Keratinocyte (primary cell): ENCODE data around the gene ZNF346. TPM values are rescaled to one million over a fixed set of nuclear protein-coding genes. Genes with fewer than 3 reads are reported as not detected.

ENCODE experiments used
- DNase-seq: peaks from one replicate; pipeline ENCODE4 v3.0.0-alpha.2; 2011; ENCODE audit warnings: low read depth, missing footprints, low spot score
- FAIRE-seq: peaks from 2 replicates; lab custom pipeline; 2011; peaks lifted over from hg19 to GRCh38; lab: Jason Lieb, UNC
- H2AFZ ChIP-seq: 2 replicates; pipeline ENCODE4 v1.6.0; 2012; ENCODE audit warnings: low read length, control low read depth, inconsistent platforms; ENCODE audit not compliant: control insufficient read depth
- H3K27ac ChIP-seq: 2 replicates; pipeline ENCODE4 v1.5.1; 2011; ENCODE audit warnings: low read length; ENCODE audit not compliant: control insufficient read depth, insufficient read depth
- H3K27me3 ChIP-seq: 3 replicates; pipeline ENCODE4 v1.6.0; 2011; ENCODE audit warnings: low read length; ENCODE audit not compliant: control insufficient read depth, insufficient read depth; ENCODE audit errors: extremely low read depth
- H3K36me3 ChIP-seq, 2 experiments: 2 replicates in 1 of 2; 3 replicates in 1 of 2; pipeline ENCODE4 v1.5.1; 2011; ENCODE audit warnings: low read length in 2 of 2, mild to moderate bottlenecking in 1 of 2; ENCODE audit not compliant: control insufficient read depth in 2 of 2, insufficient read depth in 2 of 2; ENCODE audit errors: extremely low read depth in 1 of 2
- H3K4me1 ChIP-seq: 3 replicates; pipeline ENCODE4 v1.5.1; 2011; ENCODE audit warnings: low read length; ENCODE audit not compliant: control insufficient read depth, insufficient read depth; ENCODE audit errors: extremely low read depth
- H3K4me2 ChIP-seq: 3 replicates; pipeline ENCODE4 v1.6.0; 2011; ENCODE audit warnings: low read depth, low read length; ENCODE audit not compliant: control insufficient read depth, insufficient read depth; ENCODE audit errors: extremely low read depth
- H3K4me3 ChIP-seq, 3 experiments: fragments of 200-600 bp in 1 of 3; sonication (generic) in 1 of 3; 2 replicates in 2 of 3; 3 replicates in 1 of 3; pipeline ENCODE4 v1.5.1; 2011 to 2016; ENCODE audit warnings: low read length in 3 of 3, mild to moderate bottlenecking in 3 of 3, control low read depth in 2 of 3, inconsistent platforms in 1 of 3, low read depth in 1 of 3, mixed read lengths in 1 of 3, mixed run types in 1 of 3, moderate library complexity in 1 of 3; ENCODE audit not compliant: control insufficient read depth in 2 of 3, insufficient read depth in 2 of 3; ENCODE audit errors: extremely low read depth in 1 of 3
- H3K79me2 ChIP-seq: 2 replicates; pipeline ENCODE4 v1.6.0; 2012; ENCODE audit warnings: low read length; ENCODE audit not compliant: control insufficient read depth, insufficient read depth
- H3K9ac ChIP-seq: 3 replicates; pipeline ENCODE4 v1.6.0; 2011; ENCODE audit warnings: low read length; ENCODE audit not compliant: control insufficient read depth, insufficient read depth; ENCODE audit errors: extremely low read depth
- H3K9me1 ChIP-seq: 3 replicates; pipeline ENCODE4 v1.6.0; 2011; ENCODE audit warnings: low read length; ENCODE audit not compliant: control insufficient read depth, insufficient read depth; ENCODE audit errors: extremely low read depth
- H3K9me3 ChIP-seq: 2 replicates; pipeline ENCODE4 v1.5.1; 2012; ENCODE audit warnings: low read depth, low read length; ENCODE audit not compliant: control insufficient read depth
- H4K20me1 ChIP-seq: 3 replicates; pipeline ENCODE4 v1.6.0; 2011; ENCODE audit warnings: low read length; ENCODE audit not compliant: control insufficient read depth, insufficient read depth; ENCODE audit errors: extremely low read depth
- EZH2 ChIP-seq: IDR thresholded peaks from one replicate; pipeline ENCODE4 v1.6.1; 2012; ENCODE audit warnings: inconsistent platforms, mild to moderate bottlenecking, low read length, moderate library complexity
- dilution Hi-C: fragments of 300-500 bp; cut with MboI; formaldehyde crosslinking; loops from one replicate; pipeline ENCODE4 v1.7.0; 2020; ENCODE audit warnings: low sequenced_read_pairs; ENCODE audit not compliant: extremely low pct_ligation_motif_present
- polyA plus RNA-seq, 5 experiments: library from polyadenylated mRNA; depleted of rRNA in 3 of 5; stranded (reverse) in 3 of 5; stranded (forward) in 1 of 5; unstranded in 1 of 5; fragments of >200 nt; gene quantifications; 1 replicate in 1 of 5; 2 replicates in 3 of 5; 3 replicates in 1 of 5; pipeline versions ENCODE4 v1.2.1 to v1.2.3, GENCODE V29; 2011 to 2012; ENCODE audit warnings: missing spikeins in 2 of 5, low read depth in 1 of 5, low replicate concordance in 1 of 5
- TF ChIP-seq, protein P1 (sequence below), 3 experiments: IDR thresholded peaks in 1 of 3; conservative IDR thresholded peaks in 1 of 3; optimal IDR thresholded peaks in 1 of 3; 2 replicates in 2 of 3; 3 replicates in 1 of 3; pipeline versions ENCODE3 to v1.5.1; 2011; ENCODE audit warnings: low read length in 3 of 3, mild to moderate bottlenecking in 3 of 3, moderate library complexity in 2 of 3, control low read depth in 1 of 3, inconsistent platforms in 1 of 3; ENCODE audit not compliant: insufficient read depth in 2 of 3; ENCODE audit errors: extremely low read depth in 1 of 3

Gene ZNF346
- polyA plus RNA-seq, 1 donor (not counting 4 experiments of a cell fraction or from before 2014, with no cell fraction given) = 9.5 TPM

DNA sequence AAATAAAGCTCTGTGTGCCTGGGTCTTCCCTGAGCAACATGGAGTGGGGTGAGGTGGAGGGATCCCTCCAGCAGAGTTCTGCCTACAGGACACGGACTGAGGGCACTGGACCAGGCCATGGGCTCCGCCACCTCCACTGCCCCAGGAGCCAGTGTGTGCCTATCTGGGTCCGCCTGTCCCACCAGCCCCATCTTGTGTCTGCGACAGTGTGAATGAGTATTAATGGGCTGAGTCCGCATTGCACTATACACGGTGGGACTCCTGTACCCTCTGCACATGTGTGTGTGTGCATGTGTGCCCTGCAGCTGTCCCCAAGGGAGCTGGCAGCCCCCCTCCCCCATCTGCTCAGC is 75.6 kb downstream of the ZNF346 start:
- no peak overlapping the region for H3K4me2 ChIP-seq
- no peak overlapping the region for H2AFZ ChIP-seq
- peaks cover 4% of the 10 kb centered on the region for H3K27me3 ChIP-seq
- dilution Hi-C loops = no loop called here
- H3K9me3 ChIP-seq = no peaks in the 10 kb centered on the region
- no peaks in the 10 kb centered on the region for H3K79me2 ChIP-seq
- H3K4me1 ChIP-seq = no peaks in the 10 kb centered on the region
- H3K36me3 ChIP-seq = no peaks in the 10 kb centered on the region
- no peak for DNase-seq
- no peak overlapping the region for H3K9ac ChIP-seq
- H3K27ac ChIP-seq = no peak overlapping the region
- no peak for FAIRE-seq
- TF ChIP-seq EZH2 = no peak
- TF ChIP-seq, protein P1, sequence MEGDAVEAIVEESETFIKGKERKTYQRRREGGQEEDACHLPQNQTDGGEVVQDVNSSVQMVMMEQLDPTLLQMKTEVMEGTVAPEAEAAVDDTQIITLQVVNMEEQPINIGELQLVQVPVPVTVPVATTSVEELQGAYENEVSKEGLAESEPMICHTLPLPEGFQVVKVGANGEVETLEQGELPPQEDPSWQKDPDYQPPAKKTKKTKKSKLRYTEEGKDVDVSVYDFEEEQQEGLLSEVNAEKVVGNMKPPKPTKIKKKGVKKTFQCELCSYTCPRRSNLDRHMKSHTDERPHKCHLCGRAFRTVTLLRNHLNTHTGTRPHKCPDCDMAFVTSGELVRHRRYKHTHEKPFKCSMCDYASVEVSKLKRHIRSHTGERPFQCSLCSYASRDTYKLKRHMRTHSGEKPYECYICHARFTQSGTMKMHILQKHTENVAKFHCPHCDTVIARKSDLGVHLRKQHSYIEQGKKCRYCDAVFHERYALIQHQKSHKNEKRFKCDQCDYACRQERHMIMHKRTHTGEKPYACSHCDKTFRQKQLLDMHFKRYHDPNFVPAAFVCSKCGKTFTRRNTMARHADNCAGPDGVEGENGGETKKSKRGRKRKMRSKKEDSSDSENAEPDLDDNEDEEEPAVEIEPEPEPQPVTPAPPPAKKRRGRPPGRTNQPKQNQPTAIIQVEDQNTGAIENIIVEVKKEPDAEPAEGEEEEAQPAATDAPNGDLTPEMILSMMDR (optimal IDR thresholded peaks at IDR 0.05 in 1 of 3, IDR thresholded peaks at IDR 0.05 in 1 of 3, conservative IDR thresholded peaks at IDR 0.05 in 1 of 3; ENCODE audit: extremely low read depth in 1 of 3, insufficient read depth in 2 of 3, low read length in 3 of 3) = no peak
- no peaks in the 10 kb centered on the region for H3K9me1 ChIP-seq
- no peaks in the 10 kb centered on the region for H4K20me1 ChIP-seq
- H3K4me3 ChIP-seq = no peak overlapping the region

DNA sequence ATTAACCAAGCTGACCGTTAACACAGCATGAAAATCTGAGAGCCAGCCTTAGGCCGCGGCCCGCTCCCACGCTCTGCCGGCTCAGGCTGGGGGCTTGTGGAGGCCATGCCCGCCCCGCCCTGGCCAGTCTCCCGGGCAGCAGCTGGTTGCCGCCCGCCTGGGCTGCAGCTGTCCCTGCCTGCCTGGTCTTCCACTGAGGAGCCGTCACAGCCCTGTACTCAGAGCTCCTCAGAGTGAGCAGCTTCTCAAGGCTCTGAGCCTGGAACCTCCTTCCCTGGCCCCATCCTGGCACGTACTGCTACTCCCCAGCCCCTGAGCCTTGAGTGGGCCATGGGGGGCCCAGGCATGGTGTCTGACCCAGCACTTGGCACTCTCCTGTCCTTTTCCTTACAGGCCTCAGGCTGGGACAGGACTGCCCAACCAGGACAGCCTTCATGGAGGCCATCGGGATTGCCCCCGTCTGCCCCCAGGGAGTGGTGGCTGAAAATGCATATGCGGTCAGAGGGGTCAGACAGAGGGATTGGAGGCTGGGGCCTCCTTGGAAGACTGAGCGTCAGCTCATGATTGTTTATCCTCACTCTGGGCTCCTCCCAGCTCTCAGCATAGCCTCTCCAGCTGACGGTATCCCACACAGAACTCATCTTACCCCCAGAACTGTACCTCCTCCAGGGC is 76.1 kb downstream of the ZNF346 start:
- Histone ChIP-seq H3K4me3 (no peak overlapping the region), H3K79me2 (no peaks in the 10 kb centered on the region), H3K27me3 (peaks cover 4% of the 10 kb centered on the region), H3K4me2 (no peak overlapping the region), H4K20me1 (no peaks in the 10 kb centered on the region), H2AFZ (no peak overlapping the region), H3K4me1 (no peaks in the 10 kb centered on the region), H3K9me3 (no peaks in the 10 kb centered on the region), H3K36me3 (no peaks in the 10 kb centered on the region), H3K9ac (no peak overlapping the region), H3K9me1 (no peaks in the 10 kb centered on the region), H3K27ac (no peak overlapping the region)
- FAIRE-seq (no peak), DNase-seq (no peak)
- dilution Hi-C loops = no loop called here
- TF ChIP-seq EZH2 = no peak
